K562 (cell line): Measurements from ENCODE around the gene MKRN1. TPM values are rescaled to one million over a fixed set of nuclear protein-coding genes. Genes with fewer than 3 reads are reported as not detected.

Experiments
- ARID1B ChIP-seq: fragments of 450-650 bp; IDR thresholded peaks from 2 replicates; pipeline ENCODE4 v1.6.1; 2016; ENCODE audit warnings: antibody characterized with exemption, mild to moderate bottlenecking, inconsistent platforms
- FOSL1 ChIP-seq: fragments of 200-800 bp; sonication (Bioruptor generic); conservative IDR thresholded peaks from 2 replicates; pipeline ENCODE4 v1.6.1; 2016; ENCODE audit warnings: missing genetic modification characterization, missing compliant biosample characterization
- IRF2 ChIP-seq: sonication (generic); formaldehyde crosslinking; IDR thresholded peaks from 2 replicates; pipeline ENCODE4 v1.8.1; 2022; ENCODE audit warnings: mild to moderate bottlenecking, missing genetic modification reagents
- MAZ ChIP-seq, 2 experiments: fragments of 450-650 bp in 1 of 2; sonication (generic) in 1 of 2; formaldehyde crosslinking; IDR thresholded peaks in 1 of 2; conservative IDR thresholded peaks in 1 of 2; 2 replicates each; pipeline versions ENCODE4 v1.4.0 to v1.5.0; 2020; ENCODE audit warnings: mild to moderate bottlenecking in 1 of 2, missing genetic modification reagents in 1 of 2
- MBD2 ChIP-seq: sonication (generic); IDR thresholded peaks from 2 replicates; pipeline ENCODE4 v1.6.1; 2016; ENCODE audit warnings: low read depth, borderline replicate concordance
- MEF2D ChIP-seq: conservative IDR thresholded peaks from 2 replicates; pipeline ENCODE4 v1.6.1; 2016; ENCODE audit warnings: low read depth, missing genetic modification characterization, missing compliant biosample characterization
- MEIS2 ChIP-seq: fragments of 450-650 bp; IDR thresholded peaks from 2 replicates; pipeline ENCODE4 v1.6.1; 2014; ENCODE audit warnings: mild to moderate bottlenecking; ENCODE audit not compliant: partially characterized antibody
- NFXL1 ChIP-seq: fragments of 450-650 bp; formaldehyde crosslinking; IDR thresholded peaks from 2 replicates; pipeline ENCODE4 v1.4.0; 2021; ENCODE audit warnings: mild to moderate bottlenecking
- TEAD1 ChIP-seq, 2 experiments: fragments of 450-650 bp in 1 of 2; sonication (generic) in 1 of 2; formaldehyde crosslinking; IDR thresholded peaks; 2 replicates each; pipeline versions ENCODE4 v1.4.0 to v1.8.0; 2020 to 2022; ENCODE audit warnings: mild to moderate bottlenecking in 2 of 2, missing genetic modification reagents in 1 of 2
- ZEB2 ChIP-seq: fragments of 450-650 bp; IDR thresholded peaks from 2 replicates; pipeline ENCODE4 v1.6.1; 2016
- ZFP36 ChIP-seq: fragments of 150-350 bp; IDR thresholded peaks from 2 replicates; pipeline ENCODE4 v1.6.1; 2018; ENCODE audit warnings: low read length, low read depth; ENCODE audit not compliant: partially characterized antibody
- ZNF224 ChIP-seq: sonication (generic); formaldehyde crosslinking; IDR thresholded peaks from 2 replicates; pipeline ENCODE4 v1.8.0; 2022; ENCODE audit warnings: mild to moderate bottlenecking, missing genetic modification reagents
- ZNF3 ChIP-seq: fragments of 250-450 bp; sonication (Bioruptor Pico); IDR thresholded peaks from 2 replicates; pipeline ENCODE4 v1.5.0; 2021; ENCODE audit warnings: mild to moderate bottlenecking, moderate library complexity
- polyA plus RNA-seq, 8 experiments: library from polyadenylated mRNA; depleted of rRNA in 4 of 8; stranded (reverse) in 5 of 8; unstranded in 3 of 8; fragments of >200 nt; fragmentation: Nextera tagmentation in 2 of 8; fragmentation: Illumina TruSeq in 1 of 8; extraction: Ambion mirVana in 2 of 8; extraction: Trizol in 1 of 8; gene quantifications; 2 replicates each; pipeline versions ENCODE4 v1.2.1 to v1.2.3, GENCODE V29; 2011 to 2014; ENCODE audit warnings: inconsistent platforms in 1 of 8, missing spikeins in 1 of 8
- total RNA-seq, 7 experiments: library from RNA; depleted of rRNA in 6 of 7; stranded (reverse); fragments of >200 nt in 6 of 7; fragmentation: Illumina TruSeq in 2 of 7; extraction: Trizol in 2 of 7; gene quantifications; 2 replicates each; pipeline versions ENCODE4 v1.2.1 to v1.2.3, GENCODE V29; 2011 to 2021; ENCODE audit warnings: low replicate concordance in 1 of 7
- TF ChIP-seq, protein P1 (sequence below): fragments of 450-650 bp; IDR thresholded peaks from 2 replicates; pipeline ENCODE4 v1.6.1; 2016; ENCODE audit warnings: missing biosample characterization, missing genetic modification characterization
- TF ChIP-seq, protein P2 (sequence below): fragments of 450-650 bp; conservative IDR thresholded peaks from 2 replicates; pipeline ENCODE4 v1.6.1; 2016; ENCODE audit warnings: missing genetic modification characterization, low read depth, mild to moderate bottlenecking, missing compliant biosample characterization, moderate library complexity
- TF ChIP-seq, protein P3 (sequence below): fragments of 450-650 bp; conservative IDR thresholded peaks from 2 replicates; pipeline ENCODE4 v1.6.1; 2016; ENCODE audit warnings: missing genetic modification characterization, low read depth, mild to moderate bottlenecking, control low read depth, missing compliant biosample characterization
- TF ChIP-seq, protein P4 (sequence below), 2 experiments: fragments of 200-800 bp in 1 of 2; sonication (Bioruptor generic) in 1 of 2; sonication (generic) in 1 of 2; formaldehyde crosslinking in 1 of 2; IDR thresholded peaks in 1 of 2; conservative IDR thresholded peaks in 1 of 2; 2 replicates each; pipeline versions ENCODE4 v1.5.0 to v1.6.1; 2016 to 2020; ENCODE audit warnings: missing compliant biosample characterization in 1 of 2, missing genetic modification characterization in 1 of 2, missing genetic modification reagents in 1 of 2
- TF ChIP-seq, protein P5 (sequence below): fragments of 450-650 bp; IDR thresholded peaks from one replicate; pipeline ENCODE4 v1.6.1; 2018; ENCODE audit warnings: mild to moderate bottlenecking, moderate library complexity; ENCODE audit not compliant: partially characterized antibody

The MKRN1 gene
- total and polyA plus RNA-seq, 9 of the 15 experiments (the other 6 are each of a cell fraction or from before 2014, with no cell fraction given), result 30.5 to 90.3 (median 76.0) TPM

DNA sequence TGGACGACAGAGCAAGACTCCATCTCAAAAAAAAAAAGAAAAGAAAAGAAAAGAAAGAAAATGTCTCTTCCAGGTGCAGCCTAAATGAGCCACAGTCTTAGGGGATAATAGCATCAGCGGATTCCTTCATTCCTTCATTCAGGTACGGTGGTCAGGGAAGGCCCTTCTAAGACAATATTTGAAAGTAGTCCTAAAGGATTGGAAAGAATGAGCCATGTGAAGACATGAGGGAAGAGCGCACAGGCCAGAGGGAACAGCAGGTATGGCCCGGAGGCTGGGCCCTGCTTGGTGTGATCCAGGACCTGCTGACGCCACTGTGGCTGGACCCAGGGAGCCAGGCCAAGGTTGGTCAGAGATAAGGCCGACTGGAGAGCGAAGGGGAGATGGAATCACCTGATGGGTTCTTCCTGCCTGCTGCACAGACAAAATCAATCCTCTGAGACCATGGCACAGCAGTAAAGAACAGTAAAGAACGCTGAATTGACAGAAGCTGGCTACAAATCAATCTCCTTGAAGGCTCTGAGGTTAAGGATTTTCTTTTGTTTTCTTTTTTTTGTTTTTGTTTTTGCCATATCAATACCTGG is 16.3 kb upstream of the MKRN1 start (continued):
- no peak for TF ChIP-seq MAZ (CRISPR knock-in tag; conservative IDR thresholded peaks at IDR 0.05 in 1 of 2, IDR thresholded peaks at IDR 0.05 in 1 of 2)
- TF ChIP-seq IRF2 (CRISPR knock-in tag), result no peak
- TF ChIP-seq MBD2, result no peak
- no peak for TF ChIP-seq MEF2D
- TF ChIP-seq, protein P1, sequence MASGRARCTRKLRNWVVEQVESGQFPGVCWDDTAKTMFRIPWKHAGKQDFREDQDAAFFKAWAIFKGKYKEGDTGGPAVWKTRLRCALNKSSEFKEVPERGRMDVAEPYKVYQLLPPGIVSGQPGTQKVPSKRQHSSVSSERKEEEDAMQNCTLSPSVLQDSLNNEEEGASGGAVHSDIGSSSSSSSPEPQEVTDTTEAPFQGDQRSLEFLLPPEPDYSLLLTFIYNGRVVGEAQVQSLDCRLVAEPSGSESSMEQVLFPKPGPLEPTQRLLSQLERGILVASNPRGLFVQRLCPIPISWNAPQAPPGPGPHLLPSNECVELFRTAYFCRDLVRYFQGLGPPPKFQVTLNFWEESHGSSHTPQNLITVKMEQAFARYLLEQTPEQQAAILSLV (tag), result no peak
- peak; percentile 59 for TF ChIP-seq ZEB2
- TF ChIP-seq, protein P2, sequence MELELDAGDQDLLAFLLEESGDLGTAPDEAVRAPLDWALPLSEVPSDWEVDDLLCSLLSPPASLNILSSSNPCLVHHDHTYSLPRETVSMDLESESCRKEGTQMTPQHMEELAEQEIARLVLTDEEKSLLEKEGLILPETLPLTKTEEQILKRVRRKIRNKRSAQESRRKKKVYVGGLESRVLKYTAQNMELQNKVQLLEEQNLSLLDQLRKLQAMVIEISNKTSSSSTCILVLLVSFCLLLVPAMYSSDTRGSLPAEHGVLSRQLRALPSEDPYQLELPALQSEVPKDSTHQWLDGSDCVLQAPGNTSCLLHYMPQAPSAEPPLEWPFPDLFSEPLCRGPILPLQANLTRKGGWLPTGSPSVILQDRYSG, result no peak
- TF ChIP-seq TEAD1 (CRISPR knock-in tag; IDR thresholded peaks at IDR 0.05), result no peak
- peak; percentile 27 for TF ChIP-seq MEIS2
- TF ChIP-seq ZNF224, result no peak
- TF ChIP-seq ZFP36, result no peak
- TF ChIP-seq, protein P3, sequence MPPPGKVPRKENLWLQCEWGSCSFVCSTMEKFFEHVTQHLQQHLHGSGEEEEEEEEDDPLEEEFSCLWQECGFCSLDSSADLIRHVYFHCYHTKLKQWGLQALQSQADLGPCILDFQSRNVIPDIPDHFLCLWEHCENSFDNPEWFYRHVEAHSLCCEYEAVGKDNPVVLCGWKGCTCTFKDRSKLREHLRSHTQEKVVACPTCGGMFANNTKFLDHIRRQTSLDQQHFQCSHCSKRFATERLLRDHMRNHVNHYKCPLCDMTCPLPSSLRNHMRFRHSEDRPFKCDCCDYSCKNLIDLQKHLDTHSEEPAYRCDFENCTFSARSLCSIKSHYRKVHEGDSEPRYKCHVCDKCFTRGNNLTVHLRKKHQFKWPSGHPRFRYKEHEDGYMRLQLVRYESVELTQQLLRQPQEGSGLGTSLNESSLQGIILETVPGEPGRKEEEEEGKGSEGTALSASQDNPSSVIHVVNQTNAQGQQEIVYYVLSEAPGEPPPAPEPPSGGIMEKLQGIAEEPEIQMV (tag), result no peak
- no peak for TF ChIP-seq FOSL1 (tag)
- TF ChIP-seq, protein P4, sequence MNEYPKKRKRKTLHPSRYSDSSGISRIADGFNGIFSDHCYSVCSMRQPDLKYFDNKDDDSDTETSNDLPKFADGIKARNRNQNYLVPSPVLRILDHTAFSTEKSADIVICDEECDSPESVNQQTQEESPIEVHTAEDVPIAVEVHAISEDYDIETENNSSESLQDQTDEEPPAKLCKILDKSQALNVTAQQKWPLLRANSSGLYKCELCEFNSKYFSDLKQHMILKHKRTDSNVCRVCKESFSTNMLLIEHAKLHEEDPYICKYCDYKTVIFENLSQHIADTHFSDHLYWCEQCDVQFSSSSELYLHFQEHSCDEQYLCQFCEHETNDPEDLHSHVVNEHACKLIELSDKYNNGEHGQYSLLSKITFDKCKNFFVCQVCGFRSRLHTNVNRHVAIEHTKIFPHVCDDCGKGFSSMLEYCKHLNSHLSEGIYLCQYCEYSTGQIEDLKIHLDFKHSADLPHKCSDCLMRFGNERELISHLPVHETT (CRISPR knock-in tag; conservative IDR thresholded peaks at IDR 0.05 in 1 of 2, IDR thresholded peaks at IDR 0.05 in 1 of 2), result no peak
- TF ChIP-seq, protein P5, sequence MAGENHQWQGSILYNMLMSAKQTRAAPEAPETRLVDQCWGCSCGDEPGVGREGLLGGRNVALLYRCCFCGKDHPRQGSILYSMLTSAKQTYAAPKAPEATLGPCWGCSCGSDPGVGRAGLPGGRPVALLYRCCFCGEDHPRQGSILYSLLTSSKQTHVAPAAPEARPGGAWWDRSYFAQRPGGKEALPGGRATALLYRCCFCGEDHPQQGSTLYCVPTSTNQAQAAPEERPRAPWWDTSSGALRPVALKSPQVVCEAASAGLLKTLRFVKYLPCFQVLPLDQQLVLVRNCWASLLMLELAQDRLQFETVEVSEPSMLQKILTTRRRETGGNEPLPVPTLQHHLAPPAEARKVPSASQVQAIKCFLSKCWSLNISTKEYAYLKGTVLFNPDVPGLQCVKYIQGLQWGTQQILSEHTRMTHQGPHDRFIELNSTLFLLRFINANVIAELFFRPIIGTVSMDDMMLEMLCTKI, result no peak
- no peak for TF ChIP-seq ZNF3 (CRISPR knock-in tag)
- no peak for TF ChIP-seq NFXL1
- peak; percentile 46; the same call in 1 of the 2 replicates for TF ChIP-seq ARID1B
